ENCODE results near the gene THPO.

THPO gene

DNA sequence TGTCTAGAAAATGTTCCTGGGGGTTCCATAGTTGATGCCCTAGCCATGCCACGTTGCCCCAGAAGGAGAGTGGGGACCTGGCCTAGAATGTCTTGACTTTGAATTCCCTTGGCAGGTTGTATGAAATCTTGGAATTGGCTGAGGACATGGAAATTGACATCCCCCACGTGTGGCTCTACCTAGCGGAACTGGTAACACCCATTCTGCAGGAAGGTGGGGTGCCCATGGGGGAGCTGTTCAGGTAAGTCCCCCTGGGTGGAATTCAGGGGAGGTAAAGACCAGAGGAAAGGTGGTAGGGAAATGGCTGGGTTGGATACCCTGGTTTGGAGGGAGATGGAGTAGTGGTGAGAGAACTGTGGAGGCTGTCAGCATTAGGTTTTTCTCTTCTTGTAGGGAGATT, 49.5 kb downstream of the THPO start:
- DNase-seq = no peak

GRCh38 chr3:184327171-184327570, 50.8 kb downstream of the THPO start:
- no peak for DNase-seq

- DNase-seq = no peak
Measured at GRCh38 chr3:184325715-184326369, 52.2 kb downstream of the THPO start.

GRCh38 chr3:184325269-184325668, 52.7 kb downstream of the THPO start:
- no peak for DNase-seq

DNA sequence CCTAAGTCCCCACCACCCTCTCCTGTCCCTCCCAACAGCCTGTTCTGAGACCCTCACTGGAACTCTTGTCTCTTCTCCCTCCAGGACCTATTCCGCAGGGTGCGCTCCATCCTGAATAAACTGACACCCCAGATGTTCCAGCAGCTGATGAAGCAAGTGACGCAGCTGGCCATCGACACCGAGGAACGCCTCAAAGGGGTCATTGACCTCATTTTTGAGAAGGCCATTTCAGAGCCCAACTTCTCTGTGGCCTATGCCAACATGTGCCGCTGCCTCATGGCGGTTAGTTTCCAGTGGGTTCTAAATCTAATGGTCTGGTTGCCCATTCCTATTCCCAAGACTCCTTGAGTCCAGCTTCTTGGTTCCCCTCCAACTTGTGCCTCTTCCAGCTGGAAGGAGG, 54.3 kb downstream of the THPO start:
- DNase-seq = no peak

DNA sequence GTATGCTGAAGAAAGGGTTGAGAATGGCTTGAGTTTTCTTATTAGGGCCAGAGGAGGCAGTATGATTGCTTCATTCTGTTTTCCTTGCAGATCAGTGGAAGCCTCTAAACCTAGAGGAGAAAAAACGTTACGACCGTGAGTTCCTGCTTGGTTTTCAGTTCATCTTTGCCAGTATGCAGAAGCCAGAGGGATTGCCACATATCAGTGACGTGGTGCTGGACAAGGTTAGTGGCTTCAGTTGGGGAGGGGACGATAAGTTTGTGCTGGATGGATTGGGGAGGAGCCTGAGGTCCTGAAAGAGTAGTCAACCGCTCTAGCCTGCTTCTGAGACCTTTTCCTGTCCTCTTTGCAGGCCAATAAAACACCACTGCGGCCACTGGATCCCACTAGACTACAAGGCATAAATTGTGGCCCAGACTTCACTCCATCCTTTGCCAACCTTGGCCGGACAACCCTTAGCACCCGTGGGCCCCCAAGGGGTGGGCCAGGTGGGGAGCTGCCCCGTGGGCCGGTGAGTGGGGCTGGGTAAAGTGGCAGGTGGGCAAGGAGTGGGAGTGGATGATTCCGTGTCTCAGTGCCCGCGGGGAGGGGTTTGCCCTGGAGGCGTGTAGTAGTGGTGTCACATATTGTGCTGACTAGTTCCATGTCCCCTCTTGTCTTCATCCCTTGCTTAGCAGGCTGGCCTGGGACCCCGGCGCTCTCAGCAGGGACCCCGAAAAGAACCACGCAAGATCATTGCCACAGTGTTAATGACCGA, 55.1 kb downstream of the THPO start:
- DNase-seq = no peak

All from fibroblast of upper back skin (primary cell).